Suppressor macrophage treated with lipopolysaccharide for 1 hour (primary cell): Measurements from ENCODE around the gene NPBWR2.
A peak's percentile ranks its signal among the peaks of the same experiment; 100 is the strongest.

Source experiments
- DNase-seq, 3 donors: peaks; one replicate each; pipeline ENCODE4 v3.0.0-alpha.2; 2020 to 2022

Gene NPBWR2

DNA sequence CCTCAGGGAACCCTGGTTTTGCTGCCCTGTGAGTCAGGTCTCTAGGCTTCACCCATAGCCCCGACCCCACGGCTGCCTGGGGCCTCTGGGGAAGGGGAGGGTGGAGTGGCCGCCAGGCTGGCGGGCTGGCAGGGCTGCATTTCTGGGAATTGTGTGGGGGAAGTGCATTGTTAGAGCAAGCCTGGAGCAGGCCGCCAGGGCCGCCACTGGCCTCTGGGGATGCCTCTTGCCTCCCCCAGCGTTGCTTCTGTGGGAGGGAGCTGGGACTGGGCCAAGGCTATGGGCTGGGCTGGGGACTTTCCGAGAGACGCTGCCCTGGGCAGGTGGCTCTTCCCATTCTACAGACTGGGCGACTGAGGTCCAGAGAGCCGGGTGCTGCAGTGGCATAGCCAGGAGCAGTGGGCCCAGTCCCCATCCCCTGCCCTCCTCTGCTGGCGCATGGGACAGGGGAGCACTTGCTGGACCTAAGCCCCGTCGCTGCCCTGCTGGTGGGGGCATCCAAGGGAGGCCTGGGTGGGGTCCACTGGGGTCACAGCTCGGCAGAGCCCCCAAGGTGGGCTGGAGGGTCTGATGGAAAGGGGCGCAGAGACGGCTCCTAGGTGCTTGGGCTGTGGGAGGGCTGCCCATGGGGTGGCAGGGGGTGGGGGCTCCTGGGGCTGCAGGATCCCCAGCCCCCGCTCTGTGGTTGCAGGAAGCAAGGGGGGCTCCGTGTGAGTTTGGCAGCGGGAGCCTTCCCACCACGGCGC, 51.3 kb downstream of the NPBWR2 start:
- DNase-seq, result no peak

DNA sequence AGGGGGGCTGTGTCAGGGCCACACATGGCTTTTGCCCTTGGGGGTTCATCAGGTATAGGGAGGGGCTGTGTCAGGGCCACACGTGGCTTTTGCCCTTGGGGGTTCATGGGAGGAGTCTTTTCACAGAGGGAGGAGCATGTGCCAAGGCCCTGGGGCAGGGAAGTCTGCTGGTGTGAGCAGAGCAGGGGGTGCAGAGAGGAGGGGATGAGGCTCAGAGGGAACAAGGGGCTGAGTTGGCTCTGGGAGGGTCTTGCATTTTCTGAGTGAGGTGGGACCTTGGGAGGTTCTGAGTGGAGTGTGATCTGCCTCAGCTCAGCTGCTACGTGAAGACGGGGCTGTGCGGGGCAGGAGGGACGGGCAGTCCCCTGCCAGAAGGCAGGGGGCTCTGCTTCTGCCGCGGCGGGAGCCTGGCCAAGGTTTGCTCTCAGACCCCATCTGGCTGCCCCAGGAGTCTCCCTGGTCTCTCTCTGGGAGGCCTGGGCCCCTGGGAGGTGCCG, 51.9 kb downstream of the NPBWR2 start:
- DNase-seq, result no peak

DNA sequence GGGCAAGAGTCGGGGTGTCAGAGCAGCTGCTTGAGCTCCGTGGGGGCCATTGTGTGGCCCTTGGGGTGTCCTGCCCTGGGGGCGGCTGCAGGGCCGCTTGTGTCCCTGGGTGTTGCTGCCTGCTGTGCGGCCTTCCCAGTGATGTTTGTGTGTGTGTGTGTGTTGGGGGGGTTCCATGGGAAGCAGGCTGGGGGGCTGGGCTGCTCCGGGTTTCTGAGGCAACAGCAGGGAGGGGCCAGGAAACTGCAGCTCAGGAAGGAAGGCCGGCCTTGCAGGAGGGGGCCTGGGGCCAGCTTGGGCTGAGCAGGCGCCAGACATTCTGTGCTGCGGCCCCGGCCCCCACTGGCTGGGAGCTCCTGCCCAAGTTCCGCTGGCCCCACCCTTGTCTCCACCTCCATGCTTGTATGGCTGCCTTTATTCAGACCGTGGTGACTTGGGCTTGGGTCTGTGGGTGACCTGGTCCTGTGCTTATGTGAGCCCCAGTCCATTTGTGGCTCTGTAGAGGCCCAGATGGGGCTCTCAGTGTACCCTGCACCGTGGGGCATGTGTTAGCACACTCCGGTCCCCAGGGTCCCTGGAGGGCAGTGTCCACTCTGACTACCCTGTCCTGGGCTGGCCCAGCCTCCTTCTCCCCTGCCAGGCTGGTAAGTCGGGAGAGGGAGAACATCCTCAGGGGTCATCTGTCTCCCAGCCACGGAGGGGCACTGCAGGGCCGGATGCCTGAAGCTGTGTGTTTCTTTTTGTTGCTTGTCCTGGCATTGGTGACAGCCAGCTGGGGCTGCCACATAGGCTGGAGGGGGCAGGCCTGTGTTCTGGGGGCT, 53.3 kb downstream of the NPBWR2 start:
- DNase-seq, result peak in 2 of 3 donors; percentile 36 to 41
